H9 (cell line): ENCODE data around the gene SH3GL3. TPM values are rescaled to one million over a fixed set of nuclear protein-coding genes. Genes with fewer than 3 reads are reported as not detected.

Experiments used
- DNase-seq: peaks from one replicate; pipeline ENCODE4 v3.0.0-alpha.2; 2017
- H2AFZ ChIP-seq: one replicate; pipeline ENCODE4 v1.6.1; 2013; ENCODE audit warnings: mild to moderate bottlenecking, low read length, control low read depth, moderate library complexity
- H2AK5ac ChIP-seq: 2 replicates; pipeline ENCODE4 v1.6.1; 2013; ENCODE audit warnings: low read length, control low read depth, mixed read lengths; ENCODE audit not compliant: insufficient read length
- H2BK120ac ChIP-seq: one replicate; pipeline ENCODE4 v1.6.1; 2013; ENCODE audit warnings: low read depth, mild to moderate bottlenecking, low read length, control low read depth, inconsistent platforms; ENCODE audit not compliant: poor library complexity, severe bottlenecking
- H2BK12ac ChIP-seq: 2 replicates; pipeline ENCODE4 v1.6.1; 2013; ENCODE audit warnings: low read length, control low read depth, mixed read lengths, low read depth; ENCODE audit not compliant: insufficient read length
- H2BK15ac ChIP-seq: 2 replicates; pipeline ENCODE4 v1.6.1; 2013; ENCODE audit warnings: low read depth, low read length, control low read depth
- H2BK20ac ChIP-seq: one replicate; pipeline ENCODE4 v1.6.1; 2013; ENCODE audit warnings: low read depth, mild to moderate bottlenecking, low read length, control low read depth, inconsistent platforms; ENCODE audit not compliant: poor library complexity, severe bottlenecking
- H2BK5ac ChIP-seq: 2 replicates; pipeline ENCODE4 v1.6.1; 2013; ENCODE audit warnings: low read length, control low read depth, mixed read lengths; ENCODE audit not compliant: insufficient read length
- H3K14ac ChIP-seq: 2 replicates; pipeline ENCODE4 v1.6.1; 2013; ENCODE audit warnings: low read length, control low read depth; ENCODE audit not compliant: insufficient read depth
- H3K18ac ChIP-seq: 2 replicates; pipeline ENCODE4 v1.6.1; 2013; ENCODE audit warnings: low read depth, mild to moderate bottlenecking, mixed read lengths, low read length, control low read depth; ENCODE audit not compliant: insufficient read length
- H3K23ac ChIP-seq: 2 replicates; pipeline ENCODE4 v1.6.1; 2013; ENCODE audit warnings: low read length, control low read depth, mixed read lengths, low read depth; ENCODE audit not compliant: insufficient read length
- H3K23me2 ChIP-seq: 2 replicates; pipeline ENCODE4 v1.6.1; 2013; ENCODE audit warnings: low read depth, mild to moderate bottlenecking, mixed read lengths, low read length, control low read depth; ENCODE audit not compliant: insufficient read length, poor library complexity, severe bottlenecking
- H3K27ac ChIP-seq: 2 replicates; pipeline ENCODE4 v1.5.1; 2013; ENCODE audit warnings: low read length, control low read depth, mixed read lengths, low read depth; ENCODE audit not compliant: insufficient read length
- H3K27me3 ChIP-seq: 2 replicates; pipeline ENCODE4 v1.6.1; 2013; ENCODE audit warnings: low read length, control low read depth, inconsistent platforms; ENCODE audit not compliant: insufficient read depth
- H3K4ac ChIP-seq: 2 replicates; pipeline ENCODE4 v1.6.1; 2013; ENCODE audit warnings: low read depth, mild to moderate bottlenecking, control low read depth, inconsistent platforms, low read length, moderate library complexity
- H3K4me1 ChIP-seq: 2 replicates; pipeline ENCODE4 v1.6.1; 2013; ENCODE audit warnings: low read length, control low read depth, inconsistent platforms; ENCODE audit not compliant: insufficient read depth
- H3K4me2 ChIP-seq: 2 replicates; pipeline ENCODE4 v1.6.1; 2013; ENCODE audit warnings: low read length, control low read depth, mixed read lengths; ENCODE audit not compliant: insufficient read length, insufficient read depth
- H3K56ac ChIP-seq: 2 replicates; pipeline ENCODE4 v1.6.1; 2013; ENCODE audit warnings: low read depth, mild to moderate bottlenecking, mixed read lengths, low read length, control low read depth; ENCODE audit not compliant: insufficient read length
- H3K79me1 ChIP-seq: 2 replicates; pipeline ENCODE4 v1.6.1; 2013; ENCODE audit warnings: low read depth, mild to moderate bottlenecking, moderate library complexity, low read length, control low read depth, inconsistent platforms; ENCODE audit not compliant: insufficient read depth, poor library complexity, severe bottlenecking
- H3K79me2 ChIP-seq: 2 replicates; pipeline ENCODE4 v1.6.1; 2013; ENCODE audit warnings: low read length, control low read depth, inconsistent platforms; ENCODE audit not compliant: insufficient read depth
- H3K9ac ChIP-seq: 2 replicates; pipeline ENCODE4 v1.6.1; 2013; ENCODE audit warnings: low read length, control low read depth, mixed read lengths; ENCODE audit not compliant: insufficient read length; ENCODE audit errors: extremely low read depth
- H3K9me3 ChIP-seq: one replicate; pipeline ENCODE4 v1.6.1; 2013; ENCODE audit warnings: low read depth, low read length, inconsistent platforms; ENCODE audit not compliant: control insufficient read depth
- H3T11ph ChIP-seq: one replicate; pipeline ENCODE4 v1.6.1; 2013; ENCODE audit warnings: mild to moderate bottlenecking, low read length, control low read depth, inconsistent platforms
- H4K20me1 ChIP-seq: one replicate; pipeline ENCODE4 v1.6.1; 2013; ENCODE audit not compliant: control insufficient read depth, insufficient read length, insufficient read depth
- H4K5ac ChIP-seq: 2 replicates; pipeline ENCODE4 v1.6.1; 2013; ENCODE audit warnings: low read depth, mild to moderate bottlenecking, mixed read lengths, low read length, control low read depth; ENCODE audit not compliant: insufficient read length
- H4K8ac ChIP-seq: replicated peaks from 2 replicates; pipeline ENCODE4 v1.6.1; 2013; ENCODE audit warnings: low read length, control low read depth, mixed read lengths, low read depth; ENCODE audit not compliant: insufficient read length
- H4K91ac ChIP-seq: 2 replicates; pipeline ENCODE4 v1.6.1; 2013; ENCODE audit warnings: low read depth, mild to moderate bottlenecking, moderate library complexity, mixed read lengths, low read length, control low read depth; ENCODE audit not compliant: insufficient read length
- H3K27ac Mint-ChIP-seq, 3 experiments: 2 replicates in 2 of 3; 3 replicates in 1 of 3; pipeline ENCODE4 v1.8.0; 2020 to 2021; ENCODE audit warnings: mixed read lengths in 3 of 3, mild to moderate bottlenecking in 1 of 3, moderate library complexity in 1 of 3
- H3K27me3 Mint-ChIP-seq: 2 replicates; pipeline ENCODE4 v1.8.0; 2021; ENCODE audit warnings: low read depth, mild to moderate bottlenecking, moderate library complexity, mixed read lengths
- H3K36me3 Mint-ChIP-seq, 3 experiments: 2 replicates in 2 of 3; 3 replicates in 1 of 3; pipeline ENCODE4 v1.8.0; 2020 to 2021; ENCODE audit warnings: low read depth in 3 of 3, mixed read lengths in 3 of 3; ENCODE audit not compliant: insufficient read depth in 1 of 3
- H3K4me1 Mint-ChIP-seq, 2 experiments: 2 replicates each; pipeline ENCODE4 v1.8.0; 2020; ENCODE audit warnings: mixed read lengths in 2 of 2
- H3K4me3 Mint-ChIP-seq, 2 experiments: 2 replicates in 1 of 2; 3 replicates in 1 of 2; pipeline ENCODE4 v1.8.0; 2020 to 2021; ENCODE audit warnings: mild to moderate bottlenecking in 2 of 2, mixed read lengths in 2 of 2, moderate library complexity in 1 of 2
- H3K9me3 Mint-ChIP-seq, 2 experiments: 2 replicates in 1 of 2; 3 replicates in 1 of 2; pipeline ENCODE4 v1.8.0; 2020; ENCODE audit warnings: mild to moderate bottlenecking in 2 of 2, mixed read lengths in 2 of 2, moderate library complexity in 1 of 2
- total RNA-seq: library from RNA; stranded (reverse); gene quantifications from 2 replicates; pipeline ENCODE4 v1.2.1, GENCODE V29; 2021
- TF ChIP-seq, protein P1 (sequence below): fragments of 200-600 bp; sonication (generic); conservative IDR thresholded peaks from 3 replicates; pipeline ENCODE4 v1.8.0; 2021; ENCODE audit warnings: antibody characterized with exemption, mild to moderate bottlenecking

The SH3GL3 gene
- total RNA-seq, 1 experiment from 2014 or later = 11.2 TPM

GRCh38 chr15:83486363-83486762 is 39.2 kb downstream of the SH3GL3 start:
- Histone ChIP-seq H3K23me2 (no peaks in the 10 kb centered on the region), H3K23ac (no peak overlapping the region), H3K4me1 (no peaks in the 10 kb centered on the region), H4K5ac (no peak overlapping the region), H2BK20ac (no peak overlapping the region), H2BK12ac (no peak overlapping the region), H4K91ac (no peak overlapping the region), H2AK5ac (no peak overlapping the region), H3K4me2 (no peak overlapping the region), H2BK5ac (no peak overlapping the region), H3K18ac (no peak overlapping the region), H3K9me3 (no peaks in the 10 kb centered on the region), H4K8ac (no peak overlapping the region), H3K27me3 (no peaks in the 10 kb centered on the region), H4K20me1 (no peaks in the 10 kb centered on the region), H3K79me1 (no peaks in the 10 kb centered on the region), H2BK120ac (no peak overlapping the region), H3K14ac (no peak overlapping the region), H3K56ac (no peak overlapping the region), H3T11ph (no peak overlapping the region), H2BK15ac (no peak overlapping the region), H3K4ac (no peak overlapping the region), H3K27ac (no peak overlapping the region), H3K79me2 (no peaks in the 10 kb centered on the region), H2AFZ (no peak overlapping the region), H3K9ac (no peak overlapping the region)
- H3K4me1 Mint-ChIP-seq = no peaks in the 10 kb centered on the region
- DNase-seq = no peak
- H3K36me3 Mint-ChIP-seq = peaks cover 3 to 24% (median 5%) of the 10 kb centered on the region in 3 experiments; a peak in 6 of 7 replicates
- peaks cover 7 to 16% of the 10 kb centered on the region in 2 experiments; a peak in 4 of 5 replicates for H3K9me3 Mint-ChIP-seq
- H3K27me3 Mint-ChIP-seq = no peaks in the 10 kb centered on the region
- no peak overlapping the region for H3K27ac Mint-ChIP-seq
- no peak overlapping the region for H3K4me3 Mint-ChIP-seq
- TF ChIP-seq, protein P1, sequence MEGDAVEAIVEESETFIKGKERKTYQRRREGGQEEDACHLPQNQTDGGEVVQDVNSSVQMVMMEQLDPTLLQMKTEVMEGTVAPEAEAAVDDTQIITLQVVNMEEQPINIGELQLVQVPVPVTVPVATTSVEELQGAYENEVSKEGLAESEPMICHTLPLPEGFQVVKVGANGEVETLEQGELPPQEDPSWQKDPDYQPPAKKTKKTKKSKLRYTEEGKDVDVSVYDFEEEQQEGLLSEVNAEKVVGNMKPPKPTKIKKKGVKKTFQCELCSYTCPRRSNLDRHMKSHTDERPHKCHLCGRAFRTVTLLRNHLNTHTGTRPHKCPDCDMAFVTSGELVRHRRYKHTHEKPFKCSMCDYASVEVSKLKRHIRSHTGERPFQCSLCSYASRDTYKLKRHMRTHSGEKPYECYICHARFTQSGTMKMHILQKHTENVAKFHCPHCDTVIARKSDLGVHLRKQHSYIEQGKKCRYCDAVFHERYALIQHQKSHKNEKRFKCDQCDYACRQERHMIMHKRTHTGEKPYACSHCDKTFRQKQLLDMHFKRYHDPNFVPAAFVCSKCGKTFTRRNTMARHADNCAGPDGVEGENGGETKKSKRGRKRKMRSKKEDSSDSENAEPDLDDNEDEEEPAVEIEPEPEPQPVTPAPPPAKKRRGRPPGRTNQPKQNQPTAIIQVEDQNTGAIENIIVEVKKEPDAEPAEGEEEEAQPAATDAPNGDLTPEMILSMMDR = no peak
